ENCODE data around the gene KCNIP4. TPM values are rescaled to one million over a fixed set of nuclear protein-coding genes. Genes with fewer than 3 reads are reported as not detected.

Gene KCNIP4
- total RNA-seq, 2 donors from 2014 or later, result 1.2 TPM; not detected in 1

DNA sequence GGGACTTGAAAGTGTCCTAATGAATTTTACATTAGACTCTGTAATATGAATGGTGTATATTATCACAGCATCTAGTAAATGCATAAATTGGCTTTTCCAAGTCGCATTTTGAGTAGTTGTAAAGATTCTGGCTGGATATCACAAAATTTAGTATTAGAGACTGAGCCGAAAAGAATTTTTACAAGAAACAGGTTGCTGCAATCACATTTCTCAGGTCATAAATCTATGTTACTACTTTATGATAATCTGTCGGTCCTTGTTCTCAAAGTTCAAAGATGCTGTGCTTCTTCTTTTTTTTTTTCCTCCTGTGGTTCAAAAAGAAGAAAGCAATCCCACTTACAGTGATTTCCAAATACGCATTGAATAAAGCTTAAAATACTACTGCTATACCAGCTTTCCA is 253.4 kb downstream of the KCNIP4 start:
- Histone ChIP-seq H3K4me1 (replicated peaks) (no peaks in the 10 kb centered on the region), H3K36me3 (no peaks in the 10 kb centered on the region), H3K27me3 (replicated peaks; ENCODE audit: insufficient read depth) (no peaks in the 10 kb centered on the region), H3K9me3 (no peaks in the 10 kb centered on the region), H3K27ac (no peak overlapping the region), H3K4me3 (no peak overlapping the region)
- DNase-seq (ENCODE audit: low spot score), result no peak
- intact Hi-C loops (cut with DNase I), result no loop called here
- 6% methylated on average over 4 of the region's 4 CpGs for WGBS
- TF ChIP-seq, protein P1, sequence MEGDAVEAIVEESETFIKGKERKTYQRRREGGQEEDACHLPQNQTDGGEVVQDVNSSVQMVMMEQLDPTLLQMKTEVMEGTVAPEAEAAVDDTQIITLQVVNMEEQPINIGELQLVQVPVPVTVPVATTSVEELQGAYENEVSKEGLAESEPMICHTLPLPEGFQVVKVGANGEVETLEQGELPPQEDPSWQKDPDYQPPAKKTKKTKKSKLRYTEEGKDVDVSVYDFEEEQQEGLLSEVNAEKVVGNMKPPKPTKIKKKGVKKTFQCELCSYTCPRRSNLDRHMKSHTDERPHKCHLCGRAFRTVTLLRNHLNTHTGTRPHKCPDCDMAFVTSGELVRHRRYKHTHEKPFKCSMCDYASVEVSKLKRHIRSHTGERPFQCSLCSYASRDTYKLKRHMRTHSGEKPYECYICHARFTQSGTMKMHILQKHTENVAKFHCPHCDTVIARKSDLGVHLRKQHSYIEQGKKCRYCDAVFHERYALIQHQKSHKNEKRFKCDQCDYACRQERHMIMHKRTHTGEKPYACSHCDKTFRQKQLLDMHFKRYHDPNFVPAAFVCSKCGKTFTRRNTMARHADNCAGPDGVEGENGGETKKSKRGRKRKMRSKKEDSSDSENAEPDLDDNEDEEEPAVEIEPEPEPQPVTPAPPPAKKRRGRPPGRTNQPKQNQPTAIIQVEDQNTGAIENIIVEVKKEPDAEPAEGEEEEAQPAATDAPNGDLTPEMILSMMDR (IDR thresholded peaks at IDR 0.05), result no peak
- no peak for TF ChIP-seq POLR2AphosphoS5 (IDR thresholded peaks at IDR 0.05)

DNA sequence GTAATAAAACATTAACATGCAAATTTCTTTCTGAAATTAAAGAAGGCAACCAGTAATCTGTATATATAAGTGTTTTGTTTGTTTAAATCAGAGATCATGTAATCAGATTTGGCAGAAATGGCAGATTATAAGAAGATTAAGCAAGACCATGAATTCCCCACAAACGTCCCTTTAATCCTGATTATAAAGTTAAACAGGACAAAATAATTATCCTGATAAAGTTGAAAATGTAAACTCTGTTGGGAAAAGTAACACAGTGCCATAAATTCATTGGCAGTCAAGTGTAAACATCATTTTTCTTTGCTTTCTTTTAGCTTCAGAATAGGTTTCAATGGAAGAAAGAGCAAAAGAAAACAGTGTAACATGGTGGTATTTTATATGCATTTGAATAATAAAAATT is 256.3 kb downstream of the KCNIP4 start:
- 13% methylated on average over 1 of the region's 1 CpG for WGBS

DNA sequence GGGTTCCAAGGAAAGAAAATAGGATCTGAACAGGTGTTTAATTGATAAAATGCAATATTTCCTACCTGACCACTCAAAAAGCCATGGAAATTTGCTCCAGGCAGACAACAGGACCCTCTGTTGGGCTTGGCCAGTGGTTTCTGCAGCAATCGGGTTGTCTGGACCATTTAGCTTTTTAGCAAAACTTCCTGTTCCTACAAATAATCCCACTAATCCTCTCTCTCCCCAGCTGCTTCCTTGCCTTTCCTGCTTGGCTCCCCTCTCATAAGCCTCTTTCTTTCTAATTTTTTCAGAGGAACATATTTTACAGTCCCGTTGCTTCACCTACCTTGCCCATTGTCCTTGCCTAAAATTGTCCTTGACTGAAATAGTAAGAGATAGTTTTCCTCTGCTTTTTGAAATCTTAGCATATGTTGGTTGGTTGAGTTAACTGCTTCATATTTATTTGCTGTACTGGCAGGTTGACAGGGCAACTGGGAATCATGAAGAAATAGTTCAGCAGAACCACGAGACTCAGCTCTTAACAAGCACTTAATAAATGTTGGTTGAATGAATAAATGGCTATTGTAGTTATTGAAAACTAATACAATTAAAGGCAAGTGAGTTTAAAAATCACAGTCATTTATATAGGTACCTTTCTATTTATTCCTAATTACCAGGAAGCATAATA is 259.8 kb downstream of the KCNIP4 start:
- TF ChIP-seq, protein P1 (IDR thresholded peaks at IDR 0.05), result no peak
- no peak for TF ChIP-seq POLR2A (IDR thresholded peaks at IDR 0.05)
- TF ChIP-seq POLR2AphosphoS5 (IDR thresholded peaks at IDR 0.05), result no peak
- Histone ChIP-seq H3K4me1 (replicated peaks) (no peaks in the 10 kb centered on the region), H3K27ac (no peak overlapping the region), H3K9me3 (no peaks in the 10 kb centered on the region), H3K36me3 (no peaks in the 10 kb centered on the region), H3K4me3 (no peak overlapping the region), H3K27me3 (replicated peaks; ENCODE audit: insufficient read depth) (no peaks in the 10 kb centered on the region)
- intact Hi-C loops (cut with DNase I), result no loop called here
- 31% methylated on average over 3 of the region's 3 CpGs for WGBS
- no peak for DNase-seq (ENCODE audit: low spot score)

More for the DNA sequence above, 256.3 kb downstream of the KCNIP4 start:
- Histone ChIP-seq H3K9me3 (no peaks in the 10 kb centered on the region), H3K27ac (no peak overlapping the region), H3K36me3 (no peaks in the 10 kb centered on the region), H3K4me1 (replicated peaks) (no peaks in the 10 kb centered on the region), H3K27me3 (replicated peaks; ENCODE audit: insufficient read depth) (no peaks in the 10 kb centered on the region), H3K4me3 (no peak overlapping the region)
- intact Hi-C loops (cut with DNase I), result no loop called here
- no peak for DNase-seq (ENCODE audit: low spot score)
- TF ChIP-seq POLR2AphosphoS5 (IDR thresholded peaks at IDR 0.05), result no peak
- TF ChIP-seq POLR2A (IDR thresholded peaks at IDR 0.05), result no peak
- TF ChIP-seq, protein P1 (IDR thresholded peaks at IDR 0.05), result no peak

DNA sequence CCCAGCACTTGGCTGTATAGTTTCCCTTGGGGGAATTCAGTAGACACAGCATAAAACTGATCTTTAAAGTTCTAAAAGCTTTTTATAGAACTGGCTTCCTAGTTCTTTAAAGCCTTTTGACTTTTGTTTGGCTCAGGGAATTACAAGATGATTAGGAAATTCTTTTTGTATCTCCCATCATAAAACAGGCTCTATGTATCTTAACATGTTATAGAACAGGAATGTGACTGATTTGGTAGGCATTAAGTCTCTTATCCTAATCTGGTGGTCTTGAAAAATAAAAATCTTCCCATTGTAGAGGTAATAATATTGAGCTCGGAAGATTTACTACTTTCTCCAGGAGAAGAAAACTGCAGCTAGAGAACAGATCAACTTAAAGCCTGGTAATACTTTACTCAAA is 262.7 kb downstream of the KCNIP4 start:
- intact Hi-C loops (cut with DNase I), result no loop called here
- H3K36me3 ChIP-seq, result no peaks in the 10 kb centered on the region
- DNase-seq (ENCODE audit: low spot score), result no peak
- H3K9me3 ChIP-seq, result no peaks in the 10 kb centered on the region
- no peak overlapping the region for H3K27ac ChIP-seq
- TF ChIP-seq, protein P1 (IDR thresholded peaks at IDR 0.05), result no peak
- TF ChIP-seq POLR2A (IDR thresholded peaks at IDR 0.05) (no peak), POLR2AphosphoS5 (IDR thresholded peaks at IDR 0.05) (no peak)
- H3K4me3 ChIP-seq, result no peak overlapping the region
- no peaks in the 10 kb centered on the region for H3K27me3 ChIP-seq (replicated peaks; ENCODE audit: insufficient read depth)
- WGBS, result 66% methylated on average over 1 of the region's 1 CpG
- no peaks in the 10 kb centered on the region for H3K4me1 ChIP-seq (replicated peaks)

DNA sequence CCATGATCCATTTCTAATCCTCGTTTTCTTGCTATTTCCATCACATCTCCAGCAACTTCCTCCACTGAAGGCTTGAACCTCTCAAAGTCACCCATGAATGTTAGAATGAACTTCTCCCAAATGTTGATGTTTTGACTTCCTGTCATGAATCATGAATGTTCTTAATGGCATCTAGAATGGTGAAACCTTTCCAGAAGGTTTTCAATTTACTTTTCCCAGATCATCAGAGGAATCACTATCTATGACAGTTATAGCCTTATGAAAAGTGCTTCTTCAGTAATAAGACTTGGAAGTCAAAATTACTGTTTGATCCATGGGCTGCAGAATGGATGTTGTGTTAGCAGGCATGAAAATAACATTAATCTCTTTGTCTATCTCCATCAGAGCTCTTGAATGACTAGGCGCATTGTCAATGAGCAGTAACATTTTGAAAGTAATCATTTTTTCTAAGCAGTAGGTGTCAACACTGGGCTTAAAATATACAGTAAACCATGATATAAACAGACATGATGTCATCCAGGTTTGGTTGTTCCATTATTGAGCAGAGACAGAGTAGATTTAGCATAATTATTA is 268.2 kb downstream of the KCNIP4 start:
- Histone ChIP-seq H3K4me1 (replicated peaks) (no peaks in the 10 kb centered on the region), H3K27me3 (replicated peaks; ENCODE audit: insufficient read depth) (no peaks in the 10 kb centered on the region), H3K36me3 (no peaks in the 10 kb centered on the region), H3K27ac (no peak overlapping the region), H3K9me3 (no peaks in the 10 kb centered on the region), H3K4me3 (no peak overlapping the region)
- 91% methylated on average over 2 of the region's 2 CpGs for WGBS
- intact Hi-C loops (cut with DNase I), result no loop called here
- no peak for DNase-seq (ENCODE audit: low spot score)
- TF ChIP-seq POLR2AphosphoS5 (IDR thresholded peaks at IDR 0.05) (no peak), POLR2A (IDR thresholded peaks at IDR 0.05) (no peak)
- TF ChIP-seq, protein P1 (IDR thresholded peaks at IDR 0.05), result no peak
